DND-41 (cell line): ENCODE data around the gene LAMC1.

ENCODE experiments used
- EZH2 ChIP-seq: IDR thresholded peaks from 3 replicates; pipeline ENCODE4 v1.6.1; 2012; ENCODE audit warnings: borderline replicate concordance, low read depth, mild to moderate bottlenecking, moderate library complexity, low read length, inconsistent platforms; ENCODE audit not compliant: severe bottlenecking
- TF ChIP-seq, protein P1 (sequence below): IDR thresholded peaks from 2 replicates; pipeline ENCODE4 v1.5.1; 2012; ENCODE audit warnings: borderline replicate concordance, low read length, moderate library complexity, mild to moderate bottlenecking; ENCODE audit not compliant: poor library complexity, severe bottlenecking; ENCODE audit errors: extremely low read depth

GRCh38 chr1:183079712-183080388, 56.6 kb downstream of the LAMC1 start:
- TF ChIP-seq, protein P1, sequence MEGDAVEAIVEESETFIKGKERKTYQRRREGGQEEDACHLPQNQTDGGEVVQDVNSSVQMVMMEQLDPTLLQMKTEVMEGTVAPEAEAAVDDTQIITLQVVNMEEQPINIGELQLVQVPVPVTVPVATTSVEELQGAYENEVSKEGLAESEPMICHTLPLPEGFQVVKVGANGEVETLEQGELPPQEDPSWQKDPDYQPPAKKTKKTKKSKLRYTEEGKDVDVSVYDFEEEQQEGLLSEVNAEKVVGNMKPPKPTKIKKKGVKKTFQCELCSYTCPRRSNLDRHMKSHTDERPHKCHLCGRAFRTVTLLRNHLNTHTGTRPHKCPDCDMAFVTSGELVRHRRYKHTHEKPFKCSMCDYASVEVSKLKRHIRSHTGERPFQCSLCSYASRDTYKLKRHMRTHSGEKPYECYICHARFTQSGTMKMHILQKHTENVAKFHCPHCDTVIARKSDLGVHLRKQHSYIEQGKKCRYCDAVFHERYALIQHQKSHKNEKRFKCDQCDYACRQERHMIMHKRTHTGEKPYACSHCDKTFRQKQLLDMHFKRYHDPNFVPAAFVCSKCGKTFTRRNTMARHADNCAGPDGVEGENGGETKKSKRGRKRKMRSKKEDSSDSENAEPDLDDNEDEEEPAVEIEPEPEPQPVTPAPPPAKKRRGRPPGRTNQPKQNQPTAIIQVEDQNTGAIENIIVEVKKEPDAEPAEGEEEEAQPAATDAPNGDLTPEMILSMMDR: no peak
- TF ChIP-seq EZH2: no peak
